ENCODE results near the gene LRIT1.

LRIT1 gene

DNA sequence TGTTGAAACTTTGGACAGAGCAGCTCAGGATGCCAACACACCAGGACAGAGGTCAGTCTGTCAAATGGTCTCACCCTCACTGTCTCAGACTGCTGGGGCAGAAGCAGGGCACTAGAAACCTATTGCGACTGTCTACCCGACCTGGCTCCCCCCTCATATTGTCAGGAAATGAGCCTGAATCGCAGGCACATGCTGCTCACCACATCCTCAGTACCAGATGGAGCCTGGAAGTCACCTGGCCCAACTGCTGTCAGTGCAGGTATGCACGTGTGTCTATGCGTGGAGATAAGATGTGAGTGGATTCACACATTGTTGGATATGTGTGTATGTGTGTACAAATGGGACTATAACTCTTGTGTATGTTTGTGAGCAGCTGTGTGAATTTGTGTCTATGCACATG, 50.2 kb downstream of the LRIT1 start:
- no peak for DNase-seq (ENCODE audit: low read depth)

DNA sequence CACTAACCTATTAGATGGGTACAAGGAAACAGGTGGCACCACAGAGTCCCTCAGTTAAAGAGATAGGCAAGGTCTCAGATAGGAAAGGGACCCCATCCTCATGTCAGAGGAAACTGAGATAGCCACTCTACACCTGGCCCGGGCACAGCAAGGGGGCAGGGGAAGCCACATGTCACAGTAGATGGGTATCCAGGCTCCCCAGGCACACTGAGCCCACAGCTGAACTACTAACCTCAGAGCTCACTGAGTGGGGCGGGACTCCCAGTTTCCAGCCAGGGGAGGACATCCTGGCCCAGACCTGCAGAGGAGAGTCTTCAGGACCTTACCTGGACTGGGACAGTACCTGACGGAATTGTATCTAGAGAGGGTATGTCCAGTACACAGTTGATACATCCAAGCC, 50.7 kb downstream of the LRIT1 start:
- DNase-seq (ENCODE audit: low read depth): no peak

DNA sequence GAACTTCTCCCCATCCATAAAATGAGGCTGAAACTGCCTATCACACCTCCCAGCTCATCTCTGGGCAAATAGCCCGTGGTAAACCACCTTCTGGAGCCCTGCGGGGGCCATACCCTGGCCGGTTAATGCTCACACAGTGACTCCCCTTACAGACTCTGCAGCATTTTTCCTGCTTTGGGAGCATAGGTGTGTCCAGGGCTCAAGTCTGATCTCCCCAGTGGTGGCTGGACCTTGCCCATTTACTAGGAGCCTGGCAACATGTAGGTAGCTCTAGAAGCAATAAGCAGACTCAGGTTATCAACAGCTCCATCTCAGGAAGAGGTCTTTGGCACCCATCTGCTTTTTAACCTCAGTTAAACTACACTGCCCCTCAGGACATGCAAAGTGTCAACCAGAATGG, 52.5 kb downstream of the LRIT1 start:
- DNase-seq (ENCODE audit: low read depth): no peak

DNA sequence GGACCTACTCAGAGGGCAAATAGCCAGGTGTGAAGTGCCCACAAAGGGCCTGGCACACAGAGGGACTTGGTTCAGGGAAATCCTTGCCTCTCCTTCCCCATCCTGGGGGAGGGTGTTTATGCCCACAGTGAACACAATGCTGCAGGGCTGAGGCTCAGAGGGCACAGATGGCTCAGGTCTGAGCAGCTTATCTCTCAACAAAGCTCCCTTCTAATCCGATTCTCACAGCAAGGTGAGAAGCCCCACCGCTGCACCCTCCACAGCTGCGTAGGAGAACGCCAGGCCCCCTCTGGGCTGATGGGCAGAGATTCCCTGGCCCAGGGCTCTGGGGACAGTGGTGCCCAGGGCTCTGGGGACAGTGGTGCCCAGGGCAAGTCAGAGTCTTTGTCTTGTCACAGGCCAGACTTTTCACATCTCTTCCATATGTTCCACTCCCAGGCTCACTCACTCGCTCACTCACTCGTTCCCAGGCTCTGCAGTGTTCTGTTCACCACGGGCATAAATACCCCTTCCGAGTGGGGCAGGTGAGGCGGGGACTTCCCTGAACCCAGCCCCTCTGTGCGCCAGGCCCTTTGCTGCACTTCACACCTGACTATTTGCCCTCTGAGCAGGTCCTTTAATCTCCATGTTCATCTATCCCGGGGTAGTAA, 55.7 kb downstream of the LRIT1 start:
- DNase-seq (ENCODE audit: low read depth): no peak

DNA sequence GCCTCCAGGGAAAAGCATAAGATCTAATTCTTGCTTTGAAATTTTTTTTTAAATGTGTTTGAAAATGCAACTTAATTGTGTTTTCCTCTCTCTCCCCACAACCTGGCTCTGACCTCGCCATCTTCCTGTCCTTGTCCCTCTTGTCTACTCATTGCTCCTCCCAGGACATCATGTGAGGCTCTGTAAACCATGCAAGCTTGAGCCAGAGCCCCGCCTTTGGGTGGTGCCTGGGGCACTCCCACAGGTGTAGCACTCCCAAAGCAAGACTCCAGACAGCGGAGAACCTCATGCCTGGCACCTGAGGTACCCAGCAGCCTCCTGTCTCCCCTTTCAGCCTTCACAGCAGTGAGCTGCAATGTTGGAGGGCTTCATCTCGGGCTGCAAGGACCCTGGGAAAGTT, 56.8 kb downstream of the LRIT1 start:
- no peak for DNase-seq (ENCODE audit: low read depth)

DNA sequence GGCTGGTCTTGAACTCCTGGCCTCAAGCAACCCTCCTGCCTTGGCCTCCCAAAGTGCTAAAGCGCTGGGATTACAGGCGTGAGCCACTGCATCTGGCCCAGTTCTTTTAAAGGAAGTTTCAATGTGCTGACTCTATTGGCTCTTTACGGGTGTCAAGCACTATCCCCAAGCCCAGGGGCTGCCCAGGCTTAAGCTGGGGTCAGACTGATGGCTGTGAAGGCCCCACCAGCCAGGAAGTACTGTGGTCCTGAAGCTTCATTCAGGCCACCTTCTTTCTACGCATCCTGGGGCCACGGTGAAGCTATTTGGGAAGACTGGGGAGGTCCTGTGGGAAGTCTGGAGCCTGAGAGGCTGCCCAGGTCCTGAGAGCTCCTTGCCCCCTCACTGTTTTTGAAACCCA, 59.7 kb downstream of the LRIT1 start:
- no peak for DNase-seq (ENCODE audit: low read depth)

Data from stimulated activated CD8-positive, alpha-beta memory T cell treated with anti-CD3 and anti-CD28 coated beads, Interleukin-15, amount 100 ng/mL, for 1 hour (primary cell).